CD4-positive, alpha-beta T cell treated with Interleukin-1 beta for 1 hour (primary cell): ENCODE data around the gene MPI.

Experiments
- DNase-seq, 2 donors: peaks; one replicate each; pipeline ENCODE4 v3.0.0-alpha.2; 2020 to 2022

MPI gene

GRCh38 chr15:74937590-74938371 lies 47.9 kb downstream of the MPI start, which contains the start of gene COX5A:
COX5A (minus strand) TSS chr15:74938073; CDS start chr15:74938014, 59 bp downstream.
- DNase-seq = peak; percentile 93 to 95

- DNase-seq = peak; percentile 77 to 85
These were observed 60.5 kb downstream of the MPI start for GRCh38 chr15:74950078-74950908.

GRCh38 chr15:74951006-74951405 lies 61.2 kb downstream of the MPI start:
- DNase-seq = no peak
